DMS114 treated with DMSO at 0.1 percent for 48 hours (cell line): ENCODE results near the gene CUL7.

Experiments used
- DNase-seq: peaks from one replicate; lab custom pipeline; 2025; ENCODE audit not compliant: unreplicated experiment; lab: John Stamatoyannopoulos, UW

The CUL7 gene

DNA sequence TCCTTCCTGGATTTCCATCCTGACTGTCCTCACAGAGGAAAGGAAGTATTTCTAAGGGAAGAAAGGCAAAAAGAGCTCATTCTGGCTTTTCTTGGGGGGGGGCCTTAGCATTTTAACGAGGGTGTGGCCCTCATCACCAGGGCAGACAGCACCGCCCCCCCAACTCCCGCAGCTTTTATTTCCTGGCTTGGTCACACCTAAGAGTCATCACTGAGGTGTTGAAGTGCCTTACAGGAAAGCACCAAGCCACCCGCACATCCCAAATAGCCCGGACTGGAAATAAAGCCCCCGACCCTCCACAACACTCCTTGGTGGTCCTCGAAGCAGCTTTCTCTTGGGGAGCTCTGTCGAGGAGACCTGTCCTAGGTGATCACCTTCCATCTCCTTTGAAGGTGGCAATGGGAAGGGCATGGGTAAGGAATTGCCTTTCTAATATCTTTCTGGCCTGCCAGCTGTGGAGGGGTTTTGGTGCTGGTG lies 23.7 kb upstream of the CUL7 start:
- no peak for DNase-seq

DNA sequence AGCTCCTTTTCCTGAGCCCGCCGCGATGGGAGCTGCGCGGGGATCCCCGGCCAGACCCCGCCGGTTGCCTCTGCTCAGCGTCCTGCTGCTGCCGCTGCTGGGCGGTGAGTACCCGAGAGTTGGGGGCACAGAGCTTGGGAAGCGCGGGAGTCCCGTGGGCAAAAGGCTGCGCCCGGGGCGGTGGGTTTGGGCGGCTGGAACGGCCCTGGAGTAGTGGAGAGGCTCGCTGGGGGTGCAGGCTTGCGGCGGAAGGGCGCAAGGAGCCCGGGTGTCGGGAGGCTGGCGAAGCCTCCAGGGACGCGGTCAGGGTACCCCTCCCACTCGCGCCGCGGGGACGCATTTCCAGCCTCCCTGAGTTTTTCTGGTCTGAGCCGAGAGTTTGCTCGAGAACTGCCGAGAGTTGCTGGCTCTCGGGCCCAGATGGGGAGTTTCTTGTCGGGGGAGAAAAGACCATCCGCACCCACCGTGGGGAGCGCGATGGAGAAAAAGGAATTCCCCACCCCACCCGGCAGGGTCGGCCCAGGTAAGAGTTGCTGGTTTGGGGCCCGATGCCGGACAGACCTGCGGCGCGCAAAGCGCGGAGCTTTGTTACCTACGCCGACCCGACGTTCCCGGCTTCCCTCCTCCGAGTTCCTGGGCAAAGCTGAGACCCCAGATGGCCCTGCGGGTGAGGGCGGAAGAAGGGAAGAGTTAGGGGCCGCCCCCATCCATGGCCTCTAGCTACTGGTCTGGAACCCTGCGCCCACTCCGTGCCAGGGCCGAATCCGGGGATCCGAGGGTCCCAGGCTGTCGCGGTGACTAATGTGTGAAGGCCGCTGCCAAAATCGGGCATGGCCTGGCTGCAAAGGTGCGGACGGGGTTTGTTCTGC lies 23.0 kb upstream of the CUL7 start:
- no peak for DNase-seq

DNA sequence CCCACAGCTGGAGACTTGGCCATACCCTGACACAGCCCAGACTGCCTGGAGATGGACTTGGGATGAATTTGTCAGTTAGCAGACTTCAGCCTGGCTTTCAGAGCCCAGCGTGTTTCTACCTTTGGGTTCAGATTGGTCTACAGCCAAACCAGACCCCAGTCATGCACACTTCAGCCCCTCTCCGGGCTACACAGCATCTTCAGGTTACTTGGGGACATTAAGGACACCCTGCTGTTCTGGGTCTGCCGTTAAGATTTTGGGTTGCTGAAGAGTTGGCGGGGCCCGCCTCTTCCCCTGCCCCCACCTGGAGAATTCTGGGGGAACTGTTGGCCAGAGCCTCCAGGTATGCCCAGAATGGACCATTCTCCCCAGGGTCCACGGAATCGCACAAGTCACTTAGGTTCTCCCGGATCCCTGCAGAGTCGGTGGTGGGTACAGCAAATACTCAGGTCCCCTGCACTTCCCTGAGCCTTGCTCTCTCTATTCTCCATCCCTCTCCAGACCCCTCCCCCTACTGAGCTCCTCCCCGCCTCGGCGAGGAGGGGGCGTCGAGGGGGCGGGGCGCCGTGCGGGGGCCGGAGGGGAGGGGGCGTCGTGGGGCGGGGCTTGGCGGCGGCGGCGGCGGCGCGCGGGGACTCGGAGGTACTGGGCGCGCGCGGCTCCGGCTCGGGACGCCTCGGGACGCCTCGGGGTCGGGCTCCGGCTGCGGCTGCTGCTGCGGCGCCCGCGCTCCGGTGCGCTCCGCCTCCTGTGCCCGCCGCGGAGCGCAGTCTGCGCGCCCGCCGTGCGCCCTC lies 22.2 kb upstream of the CUL7 start, which contains the start of gene PTK7:
Gene PTK7 (plus strand): TSS at position 645 of the 794 bp plus-strand sequence. CDS start 175 bp downstream, outside the sequence.
- peak; percentile 59 for DNase-seq

GRCh38 chr6:43074847-43075669 lies 21.4 kb upstream of the CUL7 start:
- no peak for DNase-seq

DNA sequence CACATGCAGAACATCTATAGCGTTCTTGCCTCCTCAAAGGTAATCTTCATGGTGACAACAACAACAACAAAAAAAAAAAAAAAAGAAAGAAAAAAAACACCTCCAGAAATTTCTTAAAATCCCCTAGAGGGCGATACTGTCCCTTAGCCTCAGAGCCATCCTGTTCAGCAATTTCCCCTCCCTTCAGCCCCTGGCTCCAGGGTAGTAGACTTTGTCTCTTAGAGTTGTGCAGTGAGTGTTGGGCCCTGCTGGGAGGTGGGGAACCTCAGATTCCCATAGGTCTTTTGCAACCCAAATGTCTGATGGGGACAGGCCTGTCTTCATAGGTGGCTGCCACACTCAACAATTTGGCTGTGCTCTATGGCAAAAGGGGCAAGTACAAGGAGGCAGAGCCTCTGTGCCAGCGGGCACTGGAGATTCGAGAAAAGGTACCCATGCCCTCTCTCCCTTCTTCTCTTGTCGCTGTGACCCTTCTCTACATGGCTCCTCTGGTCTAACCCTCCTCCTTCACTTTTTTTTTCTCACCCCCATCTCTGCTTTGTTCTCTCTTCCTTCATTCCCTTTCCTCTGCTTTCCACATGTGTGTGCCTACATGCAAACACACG lies 16.5 kb upstream of the CUL7 start:
- DNase-seq = peak; percentile 73

DNA sequence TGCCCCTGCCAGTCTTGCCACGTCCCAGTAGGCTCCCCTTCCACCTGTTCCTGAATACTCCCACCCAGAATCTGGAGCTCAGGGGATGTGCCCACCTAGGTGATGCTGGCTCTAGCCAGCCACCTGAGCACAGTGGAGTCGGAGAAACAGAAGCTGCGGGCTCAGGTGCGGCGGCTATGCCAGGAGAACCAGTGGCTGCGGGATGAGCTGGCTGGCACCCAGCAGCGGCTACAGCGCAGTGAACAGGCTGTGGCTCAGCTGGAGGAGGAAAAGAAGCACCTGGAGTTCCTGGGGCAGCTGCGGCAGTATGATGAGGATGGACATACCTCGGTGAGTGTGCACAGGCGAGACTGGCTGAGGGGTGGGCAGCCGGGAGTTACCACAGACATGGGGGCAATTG lies 9.2 kb upstream of the CUL7 start:
- no peak for DNase-seq

DNA sequence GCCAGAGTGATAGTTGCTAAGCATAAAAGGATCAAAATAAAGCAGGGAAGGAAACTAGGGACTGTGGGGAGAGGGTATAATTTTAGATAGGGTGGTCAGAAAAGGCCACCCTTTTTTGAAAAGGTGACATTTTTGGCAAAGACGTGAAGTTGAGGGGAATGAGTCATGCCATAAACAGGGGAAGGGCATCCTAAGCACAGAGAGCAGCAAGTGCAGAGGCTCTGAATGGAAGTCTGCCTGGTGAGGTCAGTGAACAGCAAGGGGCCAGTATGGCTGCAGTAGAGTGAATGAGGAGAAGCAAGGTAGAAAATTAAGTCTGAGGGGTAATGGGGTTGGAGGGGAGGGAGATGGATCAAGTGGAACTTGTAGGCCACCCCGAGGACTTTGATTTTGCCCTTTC lies 8.2 kb upstream of the CUL7 start:
- no peak for DNase-seq

DNA sequence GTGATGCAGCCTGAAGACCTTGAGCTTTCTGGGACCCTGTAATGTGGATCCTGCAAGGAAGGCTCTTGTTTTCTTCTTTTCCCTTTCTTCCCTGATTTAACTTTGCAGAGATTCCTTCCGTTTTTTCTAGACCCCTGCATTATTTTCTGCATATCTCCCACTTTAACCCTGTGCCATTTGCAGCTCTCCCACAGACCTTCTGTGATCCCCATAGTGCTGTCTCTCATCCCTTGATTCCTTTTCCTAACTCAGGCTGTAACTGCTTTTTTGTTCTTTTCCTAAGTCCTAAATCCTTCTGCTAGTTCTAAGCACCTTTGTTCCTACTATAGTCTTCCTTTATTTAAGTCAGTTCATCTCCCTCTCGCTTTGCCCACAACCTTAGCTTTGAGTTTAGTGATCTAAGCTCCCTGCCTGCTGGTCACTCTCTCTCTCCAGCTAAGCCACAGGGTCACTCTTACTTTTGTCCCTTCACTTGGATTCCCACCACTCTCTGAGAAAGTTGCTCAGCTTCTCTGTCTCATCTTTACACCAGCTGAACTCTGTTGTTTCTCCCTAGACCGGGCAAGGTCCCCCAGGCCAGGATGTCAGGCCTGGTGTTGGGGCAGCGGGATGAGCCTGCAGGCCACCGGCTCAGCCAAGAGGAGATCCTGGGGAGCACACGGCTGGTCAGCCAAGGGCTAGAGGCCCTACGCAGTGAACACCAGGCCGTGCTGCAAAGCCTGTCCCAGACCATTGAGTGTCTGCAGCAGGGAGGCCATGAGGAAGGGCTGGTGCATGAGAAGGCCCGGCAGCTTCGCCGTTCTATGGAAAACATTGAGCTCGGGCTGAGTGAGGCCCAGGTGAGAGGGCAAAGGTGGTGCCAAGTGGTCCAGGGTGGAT lies 7.3 kb upstream of the CUL7 start:
- no peak for DNase-seq

DNA sequence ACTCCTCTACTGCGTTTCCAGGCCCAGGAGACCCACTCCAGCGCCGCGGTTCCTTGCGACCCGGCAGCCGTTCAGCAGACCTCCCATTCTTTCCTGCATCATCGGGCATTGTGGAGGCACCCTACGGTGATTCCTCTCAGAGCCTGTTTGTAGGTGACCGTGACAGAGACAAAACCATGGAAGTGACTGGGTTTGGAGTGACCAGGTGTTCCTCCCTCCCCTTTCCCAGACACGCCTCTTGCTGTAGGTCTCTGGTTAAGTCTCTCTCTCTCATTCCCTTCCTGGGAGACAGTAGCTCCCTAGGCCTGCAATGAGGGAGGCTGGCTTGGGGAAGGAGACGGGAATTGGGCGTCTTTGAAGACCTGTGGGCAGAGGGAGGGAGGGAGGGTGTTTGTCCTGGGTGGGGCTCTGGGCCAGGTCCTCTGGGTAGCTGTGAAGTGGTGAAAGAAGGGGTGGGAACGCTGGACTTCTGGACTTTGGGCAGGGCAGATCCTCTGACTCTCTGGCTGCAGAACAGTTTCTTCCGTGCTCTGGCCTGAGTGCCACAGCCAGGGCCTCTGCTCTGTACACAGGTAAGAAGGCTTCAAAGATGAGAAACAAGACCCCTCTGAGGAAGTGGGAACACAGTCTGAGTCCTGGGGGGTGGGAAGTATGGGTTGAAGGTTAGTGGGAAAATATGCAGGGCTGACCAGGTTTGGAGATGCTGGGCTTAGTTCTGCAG lies 6.5 kb upstream of the CUL7 start:
- DNase-seq = no peak

DNA sequence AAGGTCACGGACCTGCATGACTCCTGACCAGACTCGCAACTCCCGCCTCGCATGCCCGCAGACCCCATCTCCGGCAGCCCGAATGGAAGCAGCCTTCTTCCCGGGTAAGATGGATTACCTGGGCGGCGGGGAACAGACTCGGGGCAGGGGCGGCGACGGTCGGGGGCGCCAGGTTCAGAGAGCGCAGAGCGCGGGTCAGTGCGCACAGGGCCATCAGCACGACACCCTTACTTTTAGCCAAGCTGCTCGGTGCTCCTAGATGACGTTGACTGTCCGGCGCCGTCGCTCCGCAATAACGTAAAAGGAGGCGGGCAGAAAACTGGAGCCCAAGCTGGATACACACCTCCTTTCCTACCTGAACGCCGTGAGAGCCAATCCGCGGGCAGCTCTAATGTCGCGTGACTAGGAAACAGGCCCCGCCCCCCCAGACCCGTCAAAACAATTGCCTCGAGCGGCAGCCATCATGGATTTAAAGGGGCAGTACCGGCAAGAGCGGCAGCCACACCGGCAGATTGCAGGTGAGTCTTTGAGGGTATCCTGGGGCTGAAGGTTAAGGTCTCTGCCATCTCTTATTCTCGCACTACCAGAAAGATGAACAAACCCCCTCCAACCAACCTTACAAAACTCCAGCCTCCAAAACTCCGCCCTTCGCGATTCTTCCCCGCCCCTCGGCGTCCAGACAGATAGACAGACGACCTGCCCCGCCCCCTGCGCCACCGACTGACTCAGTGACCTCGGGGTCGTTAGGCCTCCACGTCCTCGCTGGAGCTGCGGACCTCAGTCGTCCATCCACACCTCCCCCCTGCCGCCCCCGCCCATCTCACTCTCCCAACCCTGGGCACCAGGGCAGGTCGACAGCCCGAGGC lies 5.8 kb upstream of the CUL7 start, which contains the start of the genes KLC4 and MRPL2:
Gene KLC4 (plus strand): TSS at position 464 of the 866 bp plus-strand sequence. CDS start 1,705 bp downstream, outside the sequence.
Gene MRPL2 (minus strand): TSS at position 267 of the 866 bp plus-strand sequence. CDS start 53 bp downstream, at position 214.
- peak; percentile 99 for DNase-seq

DNA sequence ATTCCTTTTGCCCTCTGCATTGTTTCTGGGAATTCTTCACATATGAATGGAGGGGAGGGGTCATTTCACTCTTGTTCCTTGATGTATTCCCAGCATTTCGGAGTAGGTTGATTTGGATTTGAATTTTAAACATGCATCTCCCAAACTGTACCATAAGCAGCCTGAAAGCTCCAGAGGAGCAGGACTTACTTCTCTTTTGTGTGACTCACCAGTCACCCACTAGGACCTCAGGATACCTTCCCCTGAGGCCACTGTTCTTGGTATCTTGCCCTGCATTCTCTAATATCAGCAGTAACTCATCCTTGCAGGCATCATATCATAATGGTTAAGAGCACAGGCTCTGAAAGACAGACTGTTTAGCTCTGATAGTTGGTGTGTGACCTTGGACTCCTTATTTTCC lies 4.9 kb upstream of the CUL7 start:
- no peak for DNase-seq

DNA sequence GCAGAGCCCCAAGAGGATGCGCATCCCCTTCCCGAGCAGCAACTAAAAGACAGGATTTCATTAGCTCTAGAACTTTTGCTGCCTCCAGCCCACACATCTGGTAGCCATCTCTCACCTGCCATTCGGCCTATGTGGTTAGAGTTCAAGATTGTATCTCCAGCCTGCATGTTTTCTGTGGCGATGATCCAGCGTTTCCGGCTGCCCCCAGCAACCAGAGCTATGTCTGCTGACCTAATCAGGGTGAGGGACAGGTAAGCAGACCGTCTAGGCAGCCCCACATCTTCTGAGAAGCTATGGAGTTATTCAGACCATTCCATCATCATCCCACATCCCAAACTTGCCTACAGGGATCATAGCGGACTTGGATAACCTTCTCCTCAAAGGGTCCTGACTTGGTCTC lies 2.3 kb upstream of the CUL7 start:
- no peak for DNase-seq

DNA sequence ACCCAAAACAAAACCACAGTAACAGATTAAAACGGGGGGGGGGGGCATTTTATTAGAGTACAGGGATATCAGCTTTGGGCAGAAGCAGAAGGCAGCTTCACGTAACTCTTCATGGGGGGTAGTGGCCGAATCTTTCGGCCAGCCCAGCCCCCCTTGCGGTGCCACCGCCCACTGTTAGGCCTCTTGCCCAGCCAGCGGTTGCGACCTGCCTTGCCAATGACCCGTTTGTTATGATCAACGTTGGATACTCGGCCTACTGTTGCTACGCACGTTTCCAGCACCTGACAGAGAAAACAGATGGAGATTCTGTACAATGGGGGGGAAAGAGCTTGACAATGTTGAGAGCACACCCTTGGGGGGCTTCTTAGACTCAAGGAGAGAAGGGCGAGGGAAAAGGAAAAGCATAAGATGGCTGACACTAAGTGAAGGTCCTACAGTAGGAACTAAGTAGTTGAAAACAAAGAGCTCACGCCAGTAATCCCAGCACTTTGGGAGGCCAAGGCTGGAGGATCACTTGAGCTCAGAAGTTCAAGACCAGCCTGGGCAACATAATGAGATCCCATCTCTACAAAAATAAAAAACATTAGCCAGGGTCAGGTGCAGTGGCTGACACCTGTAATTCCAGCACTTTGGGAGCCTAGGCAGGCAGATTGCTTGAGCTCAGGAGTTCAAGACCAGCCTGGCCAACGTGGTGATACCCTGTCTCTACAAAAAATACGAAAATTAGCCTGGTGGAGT lies 724 bp upstream of the CUL7 start:
- DNase-seq = no peak

- DNase-seq = no peak
These were observed 658 bp downstream of the CUL7 start for GRCh38 chr6:43052842-43053544.

DNA sequence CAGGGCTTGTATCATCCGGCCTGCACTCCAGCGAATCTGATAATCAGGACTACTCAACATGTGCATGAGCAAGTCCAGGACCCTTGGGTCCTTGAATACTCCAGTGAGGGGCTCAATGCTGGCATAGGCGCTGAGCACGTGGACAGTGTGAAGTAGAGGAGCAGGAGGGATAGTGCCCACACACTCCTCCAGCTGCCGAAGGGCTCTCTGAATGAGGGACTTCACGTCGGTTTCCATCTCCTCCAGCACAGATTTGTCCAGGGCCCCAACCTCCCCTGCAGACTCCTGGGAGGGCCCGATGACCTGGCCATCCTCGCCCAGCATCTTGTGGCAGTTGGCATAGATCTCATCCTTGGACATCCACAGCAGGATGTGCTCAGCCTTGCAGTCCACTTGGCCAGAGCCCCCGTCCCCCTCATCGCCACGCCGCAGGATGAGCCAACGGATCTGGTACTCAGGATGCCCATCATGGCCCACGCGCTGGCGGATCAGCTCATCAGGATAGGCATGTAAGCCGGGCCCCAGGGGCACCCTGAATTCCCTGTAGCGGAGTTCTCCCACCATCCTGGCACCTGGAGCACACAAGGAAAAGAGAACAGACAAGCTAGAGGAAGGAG lies 1.3 kb downstream of the CUL7 start:
- no peak for DNase-seq

- no peak for DNase-seq
These were observed 2.7 kb downstream of the CUL7 start for GRCh38 chr6:43050981-43051380.
